Measurements from ENCODE around the gene KIF4A. TPM values are rescaled to one million over a fixed set of nuclear protein-coding genes. Genes with fewer than 3 reads are reported as not detected.
"Not testable (repeated sequence)": the region's sequence is repeated elsewhere in the genome, so short reads cannot be mapped to it uniquely, and the experiment has no call there.

The KIF4A gene
- total and polyA plus RNA-seq, 4 donors, result 6.3 to 9.6 (median 9.1) TPM

DNA sequence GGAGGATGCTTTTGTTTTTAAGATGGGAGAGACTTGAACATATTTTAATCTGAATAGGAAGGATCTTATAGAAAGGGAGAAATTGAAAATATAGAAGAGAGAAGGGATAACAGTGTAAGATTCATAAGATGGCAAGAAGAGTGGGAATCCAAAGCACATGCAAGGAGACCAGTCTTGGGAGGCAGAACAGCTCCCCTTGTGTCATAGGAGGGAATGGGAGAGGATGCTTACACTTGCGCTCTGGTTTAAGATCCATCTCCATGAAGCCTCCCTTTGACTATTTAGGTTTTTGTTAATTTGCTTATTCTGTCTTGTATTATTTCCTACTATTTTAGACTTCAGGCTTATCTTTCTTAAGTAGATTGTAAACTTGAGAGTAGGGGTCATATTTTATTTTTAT, 42.7 kb downstream of the KIF4A start:
- Histone ChIP-seq H3K27me3 (ENCODE audit: control insufficient read depth, insufficient read depth, low read length) (no peaks in the 10 kb centered on the region), H3K9me3 (ENCODE audit: control insufficient read depth, insufficient read depth, low read length) (no peaks in the 10 kb centered on the region), H3K4me3 (ENCODE audit: low read depth, low read length) (no peak overlapping the region), H3K27ac (ENCODE audit: low read depth, low read length) (no peak overlapping the region), H3K36me3 (ENCODE audit: control insufficient read depth, insufficient read depth, low read length) (no peaks in the 10 kb centered on the region), H3K4me1 (ENCODE audit: control insufficient read depth, insufficient read depth, low read length) (no peaks in the 10 kb centered on the region)
- no CpG with 5 or more reads among the region's 1 CpG for WGBS (ENCODE audit: insufficient coverage)
- no peak for DNase-seq (ENCODE audit: low read depth in 4 of 6, low spot score in 6 of 6)

DNA sequence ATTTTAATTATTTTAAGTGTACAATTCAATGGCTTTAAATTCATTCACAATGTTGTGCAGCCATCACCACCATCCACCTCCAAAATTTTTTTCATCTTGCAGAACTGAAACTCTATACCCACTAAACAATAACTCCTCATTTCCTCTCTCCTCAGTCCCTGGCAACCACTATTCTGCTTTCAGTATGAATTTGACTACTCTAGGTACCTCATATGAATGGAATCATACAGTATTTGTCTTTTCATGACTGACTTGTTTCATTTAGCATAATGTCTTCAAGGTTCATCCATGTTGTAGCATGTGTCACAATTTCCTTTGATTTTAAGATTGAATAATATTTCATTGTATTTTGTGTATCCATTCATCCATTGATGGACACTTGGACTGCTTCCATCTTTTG, 46.9 kb downstream of the KIF4A start:
- Histone ChIP-seq H3K27me3 (ENCODE audit: control insufficient read depth, insufficient read depth, low read length) (no peaks in the 10 kb centered on the region), H3K4me3 (ENCODE audit: low read depth, low read length) (no peak overlapping the region), H3K4me1 (ENCODE audit: control insufficient read depth, insufficient read depth, low read length) (no peaks in the 10 kb centered on the region), H3K36me3 (ENCODE audit: control insufficient read depth, insufficient read depth, low read length) (no peaks in the 10 kb centered on the region), H3K27ac (ENCODE audit: low read depth, low read length) (no peak overlapping the region), H3K9me3 (ENCODE audit: control insufficient read depth, insufficient read depth, low read length) (no peaks in the 10 kb centered on the region)
- DNase-seq (ENCODE audit: low read depth in 4 of 6, low spot score in 6 of 6), result no peak

DNA sequence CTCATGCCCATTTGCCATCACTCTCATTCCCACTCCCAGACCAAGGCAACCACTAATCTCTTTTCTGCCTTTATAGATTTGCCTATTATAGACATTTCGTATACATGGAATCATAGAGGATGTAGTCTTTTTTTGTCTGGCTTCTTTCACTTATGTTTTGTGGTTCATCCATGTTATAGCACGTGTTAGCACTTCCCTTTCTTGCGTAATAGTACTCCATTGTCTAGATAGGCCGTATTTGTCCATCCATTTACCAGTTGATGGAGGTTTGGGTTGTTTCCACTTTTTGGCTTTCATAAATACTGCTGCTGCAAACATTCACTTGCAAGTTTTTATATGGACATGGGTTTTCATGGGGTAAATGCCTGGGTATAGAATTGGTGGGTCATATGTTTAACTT, 48.4 kb downstream of the KIF4A start:
- no peaks in the 10 kb centered on the region for H3K9me3 ChIP-seq (ENCODE audit: control insufficient read depth, insufficient read depth, low read length)
- H3K36me3 ChIP-seq (ENCODE audit: control insufficient read depth, insufficient read depth, low read length), result no peaks in the 10 kb centered on the region
- H3K4me3 ChIP-seq (ENCODE audit: low read depth, low read length), result no peak overlapping the region
- no peaks in the 10 kb centered on the region for H3K4me1 ChIP-seq (ENCODE audit: control insufficient read depth, insufficient read depth, low read length)
- H3K27ac ChIP-seq (ENCODE audit: low read depth, low read length), result no peak overlapping the region
- H3K27me3 ChIP-seq (ENCODE audit: control insufficient read depth, insufficient read depth, low read length), result no peaks in the 10 kb centered on the region
- no peak for DNase-seq (ENCODE audit: low read depth in 4 of 6, low spot score in 6 of 6)
- WGBS (ENCODE audit: insufficient coverage), result no CpG with 5 or more reads among the region's 4 CpGs

DNA sequence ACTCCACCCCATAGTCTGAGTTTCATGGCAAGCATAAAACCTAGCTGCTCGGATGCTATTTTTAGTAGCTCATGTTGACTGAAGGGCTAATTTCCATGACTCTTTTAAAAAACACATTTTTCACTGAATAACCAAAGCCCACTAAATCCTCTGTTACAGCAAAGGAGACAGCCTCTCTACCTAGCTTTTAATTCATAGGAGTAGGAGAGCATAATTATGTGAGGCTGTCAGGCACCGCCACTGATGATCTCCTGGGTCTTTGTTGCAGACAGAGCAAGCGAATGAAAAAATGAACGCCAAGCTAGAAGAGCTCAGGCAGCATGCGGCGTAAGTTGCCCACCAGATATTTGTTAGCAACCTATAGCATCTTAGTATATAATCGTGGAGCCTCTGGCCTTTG, 53.5 kb downstream of the KIF4A start:
- H3K27me3 ChIP-seq (ENCODE audit: control insufficient read depth, insufficient read depth, low read length), result no peaks in the 10 kb centered on the region
- H3K9me3 ChIP-seq (ENCODE audit: control insufficient read depth, insufficient read depth, low read length), result no peaks in the 10 kb centered on the region
- H3K4me3 ChIP-seq (ENCODE audit: low read depth, low read length), result no peak overlapping the region
- no peaks in the 10 kb centered on the region for H3K36me3 ChIP-seq (ENCODE audit: control insufficient read depth, insufficient read depth, low read length)
- H3K4me1 ChIP-seq (ENCODE audit: control insufficient read depth, insufficient read depth, low read length), result no peaks in the 10 kb centered on the region
- WGBS (ENCODE audit: insufficient coverage), result 61% methylated on average over 3 of the region's 7 CpGs
- H3K27ac ChIP-seq (ENCODE audit: low read depth, low read length), result no peak overlapping the region
- DNase-seq (ENCODE audit: low read depth in 4 of 6, low spot score in 6 of 6), result peak in 1 of 6 donors; percentile 30

DNA sequence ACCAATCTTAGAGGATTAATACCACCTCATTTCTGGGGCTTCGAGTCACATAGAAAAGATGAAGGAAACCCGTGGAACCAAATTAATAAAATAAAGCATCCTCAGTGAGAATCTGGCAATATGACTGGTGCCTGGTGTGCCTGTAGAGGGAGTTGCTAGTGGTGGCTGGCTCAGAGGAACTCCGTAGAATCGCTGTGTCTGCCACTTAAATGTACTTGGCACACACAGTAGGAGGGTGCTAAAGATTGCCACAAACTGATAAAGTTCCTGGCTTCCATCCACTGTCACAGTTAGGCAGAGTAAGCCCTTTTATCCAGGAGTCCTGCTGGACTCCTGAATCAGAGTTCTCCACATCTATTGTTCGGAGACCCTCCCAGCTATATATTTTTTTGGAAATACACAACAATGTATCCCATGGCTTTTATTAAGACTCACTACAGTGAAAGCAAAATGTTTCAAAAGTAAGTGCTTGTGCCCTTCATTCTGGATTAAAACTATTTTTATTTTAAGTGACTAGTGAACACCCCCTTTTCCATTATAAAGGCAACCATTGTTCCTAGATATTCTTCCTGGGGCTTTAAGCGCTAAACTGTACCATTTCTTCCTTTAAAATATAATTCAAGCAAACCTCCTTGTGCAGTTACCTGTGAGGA, 56.6 kb downstream of the KIF4A start:
- 64% methylated on average over 4 of the region's 6 CpGs for WGBS (ENCODE audit: insufficient coverage)
- Histone ChIP-seq H3K4me3 (ENCODE audit: low read depth, low read length) (no peak overlapping the region), H3K9me3 (ENCODE audit: control insufficient read depth, insufficient read depth, low read length) (no peaks in the 10 kb centered on the region), H3K36me3 (ENCODE audit: control insufficient read depth, insufficient read depth, low read length) (no peaks in the 10 kb centered on the region), H3K27me3 (ENCODE audit: control insufficient read depth, insufficient read depth, low read length) (no peaks in the 10 kb centered on the region), H3K4me1 (ENCODE audit: control insufficient read depth, insufficient read depth, low read length) (no peaks in the 10 kb centered on the region), H3K27ac (ENCODE audit: low read depth, low read length) (no peak overlapping the region)
- peak in 1 of 6 donors; percentile 15 for DNase-seq (ENCODE audit: low read depth in 4 of 6, low spot score in 6 of 6)

DNA sequence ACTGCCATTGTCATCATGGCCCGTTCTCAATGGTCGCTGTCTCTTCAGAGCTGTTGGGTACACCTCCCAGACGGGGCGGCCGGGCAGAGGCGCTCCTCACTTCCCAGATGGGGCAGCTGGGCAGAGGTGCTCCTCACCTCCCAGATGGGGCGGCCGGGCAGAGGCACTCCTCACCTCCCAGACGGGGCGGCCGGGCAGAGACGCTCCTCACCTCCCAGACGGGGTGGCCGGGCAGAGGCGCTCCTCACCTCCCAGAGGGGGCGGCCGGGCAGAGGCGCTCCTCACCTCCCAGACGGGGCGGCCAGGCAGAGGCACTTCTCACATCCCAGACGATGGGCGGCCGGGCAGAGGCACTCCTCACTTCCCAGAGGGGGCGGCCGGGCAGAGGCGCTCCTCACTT, 58.9 kb downstream of the KIF4A start:
- not testable (repeated sequence) for H3K36me3 ChIP-seq (ENCODE audit: control insufficient read depth, insufficient read depth, low read length); DNase-seq (ENCODE audit: low read depth in 4 of 6, low spot score in 6 of 6); H3K27me3 ChIP-seq (ENCODE audit: control insufficient read depth, insufficient read depth, low read length); H3K9me3 ChIP-seq (ENCODE audit: control insufficient read depth, insufficient read depth, low read length); H3K4me1 ChIP-seq (ENCODE audit: control insufficient read depth, insufficient read depth, low read length); H3K27ac ChIP-seq (ENCODE audit: low read depth, low read length); H3K4me3 ChIP-seq (ENCODE audit: low read depth, low read length)
- WGBS (ENCODE audit: insufficient coverage), result 97% methylated on average over 23 of the region's 26 CpGs

DNA sequence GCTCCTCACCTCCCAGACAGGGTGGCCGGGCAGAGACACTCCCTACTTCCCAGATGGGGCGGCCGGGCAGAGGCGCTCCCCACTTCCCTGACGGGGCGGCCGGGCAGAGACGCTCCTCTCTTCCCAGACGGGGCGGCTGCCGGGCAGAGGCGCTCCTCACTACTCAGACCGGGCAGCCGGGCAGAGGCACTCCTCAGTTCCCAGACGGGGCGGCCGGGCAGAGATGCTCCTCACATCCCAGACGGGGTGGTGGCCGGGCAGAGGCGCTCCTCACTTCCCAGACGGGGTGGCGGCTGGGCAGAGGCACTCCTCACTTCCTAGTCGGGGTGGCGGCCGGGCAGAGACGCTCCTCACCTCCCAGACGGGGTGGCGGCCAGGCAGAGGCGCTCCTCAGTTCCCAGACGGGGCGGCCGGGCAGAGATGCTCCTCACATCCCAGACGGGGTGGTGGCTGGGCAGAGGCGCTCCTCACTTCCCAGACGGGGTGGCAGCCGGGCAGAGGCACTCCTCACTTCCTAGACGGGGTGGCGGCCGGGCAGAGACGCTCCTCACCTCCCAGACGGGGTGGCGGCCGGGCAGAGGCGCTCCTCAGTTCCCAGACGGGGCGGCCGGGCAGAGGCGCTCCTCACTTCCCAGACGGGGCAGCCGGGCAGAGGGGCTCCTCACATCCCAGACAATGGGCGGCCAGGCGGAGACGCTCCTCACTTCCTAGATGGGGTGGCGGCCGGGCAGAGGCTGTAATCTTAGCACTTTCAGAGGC, 59.6 kb downstream of the KIF4A start:
- not testable (repeated sequence) for H3K27me3 ChIP-seq (ENCODE audit: control insufficient read depth, insufficient read depth, low read length); H3K4me3 ChIP-seq (ENCODE audit: low read depth, low read length); DNase-seq (ENCODE audit: low read depth in 4 of 6, low spot score in 6 of 6); H3K9me3 ChIP-seq (ENCODE audit: control insufficient read depth, insufficient read depth, low read length); H3K4me1 ChIP-seq (ENCODE audit: control insufficient read depth, insufficient read depth, low read length); H3K36me3 ChIP-seq (ENCODE audit: control insufficient read depth, insufficient read depth, low read length); H3K27ac ChIP-seq (ENCODE audit: low read depth, low read length)
- WGBS (ENCODE audit: insufficient coverage), result 93% methylated on average over 44 of the region's 55 CpGs

DNA sequence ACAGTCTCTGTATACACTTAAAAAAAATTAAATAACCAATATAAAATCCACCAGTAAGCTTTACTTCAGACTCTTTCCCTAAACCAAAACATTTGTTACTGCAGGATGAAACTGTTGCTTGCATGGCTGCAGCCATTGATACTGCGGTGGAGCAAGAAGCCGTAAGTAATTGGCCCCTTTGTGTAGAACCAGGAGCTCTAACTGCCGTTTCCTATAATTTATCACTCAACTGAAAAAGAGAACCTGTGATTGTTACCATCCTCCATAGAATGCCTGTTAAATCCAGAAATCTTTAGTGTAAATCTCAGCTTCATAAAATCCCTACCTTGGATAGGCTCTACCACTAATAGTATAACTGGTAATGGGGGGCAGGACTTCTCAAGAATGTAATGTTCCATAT, 62.6 kb downstream of the KIF4A start:
- Histone ChIP-seq H3K36me3 (ENCODE audit: control insufficient read depth, insufficient read depth, low read length) (no peaks in the 10 kb centered on the region), H3K9me3 (ENCODE audit: control insufficient read depth, insufficient read depth, low read length) (no peaks in the 10 kb centered on the region), H3K27ac (ENCODE audit: low read depth, low read length) (no peak overlapping the region), H3K4me1 (ENCODE audit: control insufficient read depth, insufficient read depth, low read length) (peaks cover 6% of the 10 kb centered on the region), H3K4me3 (ENCODE audit: low read depth, low read length) (no peak overlapping the region), H3K27me3 (ENCODE audit: control insufficient read depth, insufficient read depth, low read length) (no peaks in the 10 kb centered on the region)
- 63% methylated on average over 2 of the region's 3 CpGs for WGBS (ENCODE audit: insufficient coverage)
- DNase-seq (ENCODE audit: low read depth in 4 of 6, low spot score in 6 of 6), result peak in 1 of 6 donors; percentile 25

DNA sequence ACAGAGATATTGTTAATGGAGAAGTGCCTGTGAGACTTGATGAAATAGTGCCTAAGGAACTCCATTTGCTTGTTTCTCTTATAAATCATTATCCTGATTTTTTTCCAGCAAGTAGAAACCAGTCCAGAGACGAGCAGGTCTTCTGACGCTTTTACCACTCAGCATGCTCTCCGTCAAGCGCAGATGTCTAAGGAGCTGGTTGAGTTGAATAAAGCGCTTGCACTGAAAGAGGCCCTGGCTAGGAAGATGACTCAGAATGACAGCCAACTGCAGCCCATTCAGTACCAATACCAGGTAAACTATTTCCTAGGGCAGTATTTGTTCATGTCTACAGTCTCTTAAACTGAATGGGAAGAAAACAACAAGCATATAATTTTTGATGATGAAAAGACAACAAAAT, 63.6 kb downstream of the KIF4A start:
- H3K36me3 ChIP-seq (ENCODE audit: control insufficient read depth, insufficient read depth, low read length), result no peaks in the 10 kb centered on the region
- peak in 1 of 6 donors; percentile 26 for DNase-seq (ENCODE audit: low read depth in 4 of 6, low spot score in 6 of 6)
- H3K4me3 ChIP-seq (ENCODE audit: low read depth, low read length), result no peak overlapping the region
- H3K9me3 ChIP-seq (ENCODE audit: control insufficient read depth, insufficient read depth, low read length), result no peaks in the 10 kb centered on the region
- peaks cover 6% of the 10 kb centered on the region for H3K4me1 ChIP-seq (ENCODE audit: control insufficient read depth, insufficient read depth, low read length)
- H3K27me3 ChIP-seq (ENCODE audit: control insufficient read depth, insufficient read depth, low read length), result no peaks in the 10 kb centered on the region
- 55% methylated on average over 5 of the region's 5 CpGs for WGBS (ENCODE audit: insufficient coverage)
- no peak overlapping the region for H3K27ac ChIP-seq (ENCODE audit: low read depth, low read length)

DNA sequence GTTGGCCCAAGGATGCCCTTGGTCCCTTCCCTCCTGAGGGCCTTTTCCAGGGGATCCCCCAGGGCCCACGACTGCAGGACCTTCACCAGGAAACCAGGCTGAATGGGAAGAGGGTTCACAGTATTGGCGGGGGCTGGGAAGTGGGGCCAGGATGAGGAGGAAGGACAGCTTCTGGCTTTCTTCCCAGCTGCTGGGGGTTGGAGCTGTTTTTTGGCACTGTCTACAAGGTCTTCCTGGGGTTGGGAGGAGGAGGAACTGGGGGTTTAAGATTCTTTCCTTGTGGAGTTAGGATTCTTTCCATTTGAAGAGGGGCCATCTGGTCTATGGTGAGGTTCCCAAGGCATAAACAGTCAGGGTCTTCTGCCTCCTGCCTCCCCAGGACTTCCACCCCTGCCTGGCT, 64.8 kb downstream of the KIF4A start:
- WGBS (ENCODE audit: insufficient coverage), result 42% methylated on average over 2 of the region's 2 CpGs
- no peak overlapping the region for H3K27ac ChIP-seq (ENCODE audit: low read depth, low read length)

More for the DNA sequence above, 64.8 kb downstream of the KIF4A start:
- Histone ChIP-seq H3K27me3 (ENCODE audit: control insufficient read depth, insufficient read depth, low read length) (no peaks in the 10 kb centered on the region), H3K4me1 (ENCODE audit: control insufficient read depth, insufficient read depth, low read length) (peaks cover 6% of the 10 kb centered on the region), H3K36me3 (ENCODE audit: control insufficient read depth, insufficient read depth, low read length) (no peaks in the 10 kb centered on the region), H3K4me3 (ENCODE audit: low read depth, low read length) (no peak overlapping the region), H3K9me3 (ENCODE audit: control insufficient read depth, insufficient read depth, low read length) (no peaks in the 10 kb centered on the region)
- DNase-seq (ENCODE audit: low read depth in 4 of 6, low spot score in 6 of 6), result peak in 1 of 6 donors; percentile 29
